ENCODE results near the gene PDP2. TPM values are rescaled to one million over a fixed set of nuclear protein-coding genes. Genes with fewer than 3 reads are reported as not detected.

PDP2 gene
- total RNA-seq, 4 donors from 2014 or later, result 4.9 to 36.2 (median 11.5) TPM

- TF ChIP-seq POLR2A (IDR thresholded peaks at IDR 0.05) (no peak), POLR2AphosphoS5 (IDR thresholded peaks at IDR 0.05) (no peak)
- Histone ChIP-seq H3K4me3 (no peak overlapping the region), H3K9me3 (no peaks in the 10 kb centered on the region), H3K36me3 (no peaks in the 10 kb centered on the region), H3K27ac (no peak overlapping the region), H3K27me3 (peaks cover 32% of the 10 kb centered on the region), H3K4me1 (peaks cover 4 to 14% (median 12%) of the 10 kb centered on the region in 4 donors)
- in situ Hi-C loops (cut with MboI; ENCODE audit: low pct_ligation_motif_present in 1 of 4, low pct_unique_long_range_greater_than_20kb in 1 of 4, low sequenced_read_pairs in 3 of 4) (no loop called here), intact Hi-C loops (cut with DNase I; ENCODE audit: low total_unique reads) (no loop called here)
- no peak for DNase-seq
- 95% methylated on average over 2 of the region's 2 CpGs; no CpG with 5 or more reads in 1 of the 2 donors for WGBS, 2 donors (ENCODE audit: low coverage in 1 of 2)
Measured at GRCh38 chr16:66843191-66843590, 37.1 kb upstream of the PDP2 start.

GRCh38 chr16:66844009-66844341 lies 36.3 kb upstream of the PDP2 start:
- in situ Hi-C loops (cut with MboI; ENCODE audit: low pct_ligation_motif_present in 1 of 4, low pct_unique_long_range_greater_than_20kb in 1 of 4, low sequenced_read_pairs in 3 of 4), result no loop called here
- TF ChIP-seq EP300 (IDR thresholded peaks at IDR 0.05; ENCODE audit: low read depth) (no peak), POLR2A (IDR thresholded peaks at IDR 0.05) (no peak), CTCF (IDR thresholded peaks at IDR 0.05) (no peak), POLR2AphosphoS5 (IDR thresholded peaks at IDR 0.05) (no peak)
- WGBS, 2 donors (ENCODE audit: low coverage in 1 of 2), result 25% methylated on average over 14 of the region's 14 CpGs; no CpG with 5 or more reads in 1 of the 2 donors
- Histone ChIP-seq H3K36me3 (no peaks in the 10 kb centered on the region), H3K27me3 (peaks cover 32% of the 10 kb centered on the region), H3K4me3 (peak overlapping the region in 3 of 4 donors; percentile 20 to 51 (median 41)), H3K9me3 (no peaks in the 10 kb centered on the region), H3K4me1 (peaks cover 4 to 14% (median 12%) of the 10 kb centered on the region in 4 donors), H3K27ac (no peak overlapping the region)
- intact Hi-C loops (cut with DNase I; ENCODE audit: low total_unique reads), result no loop called here
- DNase-seq, result no peak

DNA sequence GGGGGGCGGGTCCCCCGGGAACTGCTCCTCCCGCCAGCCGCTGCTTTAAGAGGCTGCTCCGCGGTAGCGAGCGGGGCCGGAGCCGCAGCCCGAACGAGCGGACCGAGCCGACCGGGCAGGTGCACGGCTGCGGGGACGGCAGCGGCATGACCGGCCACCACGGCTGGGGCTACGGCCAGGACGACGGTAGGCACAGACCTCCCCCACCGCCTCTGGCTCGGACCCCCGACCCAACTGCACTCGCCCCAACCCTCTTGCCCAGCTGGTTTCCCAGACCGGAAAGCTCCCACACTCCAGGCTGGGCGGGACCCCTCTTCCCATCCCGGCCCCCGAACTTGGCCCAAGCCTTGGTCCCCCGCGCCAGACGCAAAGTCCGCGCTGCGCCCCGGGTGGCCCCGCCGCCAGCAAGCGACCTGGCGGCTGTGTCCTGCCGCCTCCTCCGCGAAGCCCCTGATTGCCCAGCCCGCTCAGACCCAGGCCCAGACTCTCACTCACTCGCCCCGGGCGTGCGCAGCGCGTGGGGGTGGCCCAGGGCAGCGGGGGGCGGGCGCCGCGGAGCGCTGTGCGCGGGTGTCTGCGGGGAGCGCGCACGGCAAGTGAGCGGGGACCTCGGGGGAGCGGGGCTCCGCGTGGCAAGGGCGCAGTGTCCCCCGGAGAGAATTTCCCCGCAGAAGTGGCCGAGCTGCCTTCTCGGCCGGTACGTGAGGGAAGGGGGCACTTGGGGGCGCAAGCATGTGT lies 35.8 kb upstream of the PDP2 start, which contains the start of gene CA7:
Gene CA7, plus strand, starts transcription at position 73 of the 738 bp plus-strand sequence. Its CDS starts 74 bp downstream, at position 147.
- intact Hi-C loops (cut with DNase I; ENCODE audit: low total_unique reads) (no loop called here), in situ Hi-C loops (cut with MboI; ENCODE audit: low pct_ligation_motif_present in 1 of 4, low pct_unique_long_range_greater_than_20kb in 1 of 4, low sequenced_read_pairs in 3 of 4) (no loop called here)
- peaks cover 32% of the 10 kb centered on the region for H3K27me3 ChIP-seq
- H3K4me3 ChIP-seq, result peak within 1 kb of the TSS in 3 of 4 donors; percentile 20 to 51 (median 41)
- H3K27ac ChIP-seq, result no peak within 1 kb of the TSS
- no peak for DNase-seq
- H3K9me3 ChIP-seq, result no peaks in the 10 kb centered on the region
- H3K4me1 ChIP-seq, result peaks cover 4 to 14% (median 12%) of the 10 kb centered on the region in 4 donors
- H3K36me3 ChIP-seq, result no peaks in the 10 kb centered on the region
- WGBS, 2 donors (ENCODE audit: low coverage in 1 of 2), result 2% methylated on average over 47 of the region's 79 CpGs; no CpG with 5 or more reads in 1 of the 2 donors
- TF ChIP-seq POLR2A (IDR thresholded peaks at IDR 0.05) (no peak), CTCF (IDR thresholded peaks at IDR 0.05) (no peak), EP300 (IDR thresholded peaks at IDR 0.05; ENCODE audit: low read depth) (no peak), POLR2AphosphoS5 (IDR thresholded peaks at IDR 0.05) (no peak)

GRCh38 chr16:66845080-66845410 lies 35.3 kb upstream of the PDP2 start:
- Histone ChIP-seq H3K4me1 (peaks cover 4 to 14% (median 12%) of the 10 kb centered on the region in 4 donors), H3K36me3 (no peaks in the 10 kb centered on the region), H3K27ac (no peak overlapping the region), H3K27me3 (peaks cover 32% of the 10 kb centered on the region), H3K4me3 (peak overlapping the region in 3 of 4 donors; percentile 20 to 51 (median 41)), H3K9me3 (no peaks in the 10 kb centered on the region)
- intact Hi-C loops (cut with DNase I; ENCODE audit: low total_unique reads), result no loop called here
- TF ChIP-seq CTCF (IDR thresholded peaks at IDR 0.05) (no peak), POLR2A (IDR thresholded peaks at IDR 0.05) (no peak), EP300 (IDR thresholded peaks at IDR 0.05; ENCODE audit: low read depth) (no peak), POLR2AphosphoS5 (IDR thresholded peaks at IDR 0.05) (no peak)
- no peak for DNase-seq
- 21 to 60% methylated on average over 2 to 10 of the region's 10 CpGs for WGBS, 2 donors (ENCODE audit: low coverage in 1 of 2)
- in situ Hi-C loops (cut with MboI; ENCODE audit: low pct_ligation_motif_present in 1 of 4, low pct_unique_long_range_greater_than_20kb in 1 of 4, low sequenced_read_pairs in 3 of 4), result no loop called here

Measured in transverse colon (tissue), 4 donors.